ENCODE data around the gene ENTPD2. TPM values are rescaled to one million over a fixed set of nuclear protein-coding genes. Genes with fewer than 3 reads are reported as not detected.

The ENTPD2 gene
- total and polyA plus RNA-seq, 9 of the 15 experiments (the other 6 are each of a cell fraction or from before 2014, with no cell fraction given), result 0.04 to 0.60 (median 0.14) TPM; not detected in 4

DNA sequence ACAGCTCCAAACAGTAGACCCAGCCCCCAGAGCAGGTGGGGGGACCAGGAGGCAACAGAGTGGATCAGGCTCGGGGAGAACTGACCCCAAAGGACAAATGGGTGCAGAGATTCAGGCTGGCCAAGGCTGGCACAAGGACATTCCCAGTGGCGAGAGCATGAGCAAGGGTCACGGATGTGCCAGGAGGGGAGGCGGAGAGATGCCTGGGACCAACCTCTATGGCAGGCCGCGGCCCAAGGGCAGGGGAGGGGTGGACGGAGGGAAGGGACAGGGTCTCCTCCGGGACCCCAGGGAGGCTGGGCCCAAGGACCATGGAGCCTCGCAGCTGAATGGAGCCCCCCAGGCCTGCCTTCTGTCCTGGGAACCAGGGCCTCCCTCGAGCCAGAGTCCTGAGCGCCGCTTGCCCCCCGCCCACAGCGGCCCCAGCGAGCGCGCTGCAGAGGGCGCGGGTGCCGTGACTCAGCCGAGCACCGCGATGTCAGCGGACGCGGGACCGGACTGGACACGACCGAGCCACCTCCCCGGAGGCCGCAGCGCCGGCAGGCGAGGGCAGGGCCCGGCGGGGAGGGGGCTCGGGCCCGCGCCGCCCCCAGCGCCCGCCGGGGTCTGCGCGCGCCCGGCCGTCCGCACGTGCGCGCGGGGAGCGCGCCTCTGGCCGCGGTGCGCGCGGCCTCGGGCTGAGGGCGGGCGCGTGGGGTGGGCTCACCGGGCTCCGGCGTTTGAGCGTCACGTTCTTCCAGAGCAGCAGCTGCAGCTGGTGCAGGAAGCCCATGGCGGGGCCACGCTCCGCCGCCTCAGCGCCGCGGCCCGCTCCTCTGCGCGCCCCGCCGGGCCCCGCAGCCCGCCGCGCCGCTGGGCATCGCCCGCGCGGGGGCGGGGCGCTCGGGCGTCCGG is 26.2 kb downstream of the ENTPD2 start, which contains the start of gene ABCA2 (continued):
- TF ChIP-seq, protein P1, sequence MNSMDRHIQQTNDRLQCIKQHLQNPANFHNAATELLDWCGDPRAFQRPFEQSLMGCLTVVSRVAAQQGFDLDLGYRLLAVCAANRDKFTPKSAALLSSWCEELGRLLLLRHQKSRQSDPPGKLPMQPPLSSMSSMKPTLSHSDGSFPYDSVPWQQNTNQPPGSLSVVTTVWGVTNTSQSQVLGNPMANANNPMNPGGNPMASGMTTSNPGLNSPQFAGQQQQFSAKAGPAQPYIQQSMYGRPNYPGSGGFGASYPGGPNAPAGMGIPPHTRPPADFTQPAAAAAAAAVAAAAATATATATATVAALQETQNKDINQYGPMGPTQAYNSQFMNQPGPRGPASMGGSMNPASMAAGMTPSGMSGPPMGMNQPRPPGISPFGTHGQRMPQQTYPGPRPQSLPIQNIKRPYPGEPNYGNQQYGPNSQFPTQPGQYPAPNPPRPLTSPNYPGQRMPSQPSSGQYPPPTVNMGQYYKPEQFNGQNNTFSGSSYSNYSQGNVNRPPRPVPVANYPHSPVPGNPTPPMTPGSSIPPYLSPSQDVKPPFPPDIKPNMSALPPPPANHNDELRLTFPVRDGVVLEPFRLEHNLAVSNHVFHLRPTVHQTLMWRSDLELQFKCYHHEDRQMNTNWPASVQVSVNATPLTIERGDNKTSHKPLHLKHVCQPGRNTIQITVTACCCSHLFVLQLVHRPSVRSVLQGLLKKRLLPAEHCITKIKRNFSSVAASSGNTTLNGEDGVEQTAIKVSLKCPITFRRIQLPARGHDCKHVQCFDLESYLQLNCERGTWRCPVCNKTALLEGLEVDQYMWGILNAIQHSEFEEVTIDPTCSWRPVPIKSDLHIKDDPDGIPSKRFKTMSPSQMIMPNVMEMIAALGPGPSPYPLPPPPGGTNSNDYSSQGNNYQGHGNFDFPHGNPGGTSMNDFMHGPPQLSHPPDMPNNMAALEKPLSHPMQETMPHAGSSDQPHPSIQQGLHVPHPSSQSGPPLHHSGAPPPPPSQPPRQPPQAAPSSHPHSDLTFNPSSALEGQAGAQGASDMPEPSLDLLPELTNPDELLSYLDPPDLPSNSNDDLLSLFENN (IDR thresholded peaks at IDR 0.05; ENCODE audit: low read depth in 2 of 2, low read length in 2 of 2), result no peak
- no peak for TF ChIP-seq ATF2 (CRISPR knock-in tag; IDR thresholded peaks at IDR 0.05)
- no peak for TF ChIP-seq SETDB1 (IDR thresholded peaks at IDR 0.05; ENCODE audit: low read length)
- no peak for TF ChIP-seq EZH2 (IDR thresholded peaks at IDR 0.05; ENCODE audit: borderline replicate concordance, low read depth, low read length)
- TF ChIP-seq, protein P2, sequence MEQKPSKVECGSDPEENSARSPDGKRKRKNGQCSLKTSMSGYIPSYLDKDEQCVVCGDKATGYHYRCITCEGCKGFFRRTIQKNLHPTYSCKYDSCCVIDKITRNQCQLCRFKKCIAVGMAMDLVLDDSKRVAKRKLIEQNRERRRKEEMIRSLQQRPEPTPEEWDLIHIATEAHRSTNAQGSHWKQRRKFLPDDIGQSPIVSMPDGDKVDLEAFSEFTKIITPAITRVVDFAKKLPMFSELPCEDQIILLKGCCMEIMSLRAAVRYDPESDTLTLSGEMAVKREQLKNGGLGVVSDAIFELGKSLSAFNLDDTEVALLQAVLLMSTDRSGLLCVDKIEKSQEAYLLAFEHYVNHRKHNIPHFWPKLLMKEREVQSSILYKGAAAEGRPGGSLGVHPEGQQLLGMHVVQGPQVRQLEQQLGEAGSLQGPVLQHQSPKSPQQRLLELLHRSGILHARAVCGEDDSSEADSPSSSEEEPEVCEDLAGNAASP (IDR thresholded peaks at IDR 0.05), result no peak
- TF ChIP-seq XRCC3 (IDR thresholded peaks at IDR 0.05), result no peak
- no peak; the same call in 1 of the 2 replicates for TF ChIP-seq ZFX (CRISPR knock-in tag; IDR thresholded peaks at IDR 0.05)
- TF ChIP-seq, protein P3, sequence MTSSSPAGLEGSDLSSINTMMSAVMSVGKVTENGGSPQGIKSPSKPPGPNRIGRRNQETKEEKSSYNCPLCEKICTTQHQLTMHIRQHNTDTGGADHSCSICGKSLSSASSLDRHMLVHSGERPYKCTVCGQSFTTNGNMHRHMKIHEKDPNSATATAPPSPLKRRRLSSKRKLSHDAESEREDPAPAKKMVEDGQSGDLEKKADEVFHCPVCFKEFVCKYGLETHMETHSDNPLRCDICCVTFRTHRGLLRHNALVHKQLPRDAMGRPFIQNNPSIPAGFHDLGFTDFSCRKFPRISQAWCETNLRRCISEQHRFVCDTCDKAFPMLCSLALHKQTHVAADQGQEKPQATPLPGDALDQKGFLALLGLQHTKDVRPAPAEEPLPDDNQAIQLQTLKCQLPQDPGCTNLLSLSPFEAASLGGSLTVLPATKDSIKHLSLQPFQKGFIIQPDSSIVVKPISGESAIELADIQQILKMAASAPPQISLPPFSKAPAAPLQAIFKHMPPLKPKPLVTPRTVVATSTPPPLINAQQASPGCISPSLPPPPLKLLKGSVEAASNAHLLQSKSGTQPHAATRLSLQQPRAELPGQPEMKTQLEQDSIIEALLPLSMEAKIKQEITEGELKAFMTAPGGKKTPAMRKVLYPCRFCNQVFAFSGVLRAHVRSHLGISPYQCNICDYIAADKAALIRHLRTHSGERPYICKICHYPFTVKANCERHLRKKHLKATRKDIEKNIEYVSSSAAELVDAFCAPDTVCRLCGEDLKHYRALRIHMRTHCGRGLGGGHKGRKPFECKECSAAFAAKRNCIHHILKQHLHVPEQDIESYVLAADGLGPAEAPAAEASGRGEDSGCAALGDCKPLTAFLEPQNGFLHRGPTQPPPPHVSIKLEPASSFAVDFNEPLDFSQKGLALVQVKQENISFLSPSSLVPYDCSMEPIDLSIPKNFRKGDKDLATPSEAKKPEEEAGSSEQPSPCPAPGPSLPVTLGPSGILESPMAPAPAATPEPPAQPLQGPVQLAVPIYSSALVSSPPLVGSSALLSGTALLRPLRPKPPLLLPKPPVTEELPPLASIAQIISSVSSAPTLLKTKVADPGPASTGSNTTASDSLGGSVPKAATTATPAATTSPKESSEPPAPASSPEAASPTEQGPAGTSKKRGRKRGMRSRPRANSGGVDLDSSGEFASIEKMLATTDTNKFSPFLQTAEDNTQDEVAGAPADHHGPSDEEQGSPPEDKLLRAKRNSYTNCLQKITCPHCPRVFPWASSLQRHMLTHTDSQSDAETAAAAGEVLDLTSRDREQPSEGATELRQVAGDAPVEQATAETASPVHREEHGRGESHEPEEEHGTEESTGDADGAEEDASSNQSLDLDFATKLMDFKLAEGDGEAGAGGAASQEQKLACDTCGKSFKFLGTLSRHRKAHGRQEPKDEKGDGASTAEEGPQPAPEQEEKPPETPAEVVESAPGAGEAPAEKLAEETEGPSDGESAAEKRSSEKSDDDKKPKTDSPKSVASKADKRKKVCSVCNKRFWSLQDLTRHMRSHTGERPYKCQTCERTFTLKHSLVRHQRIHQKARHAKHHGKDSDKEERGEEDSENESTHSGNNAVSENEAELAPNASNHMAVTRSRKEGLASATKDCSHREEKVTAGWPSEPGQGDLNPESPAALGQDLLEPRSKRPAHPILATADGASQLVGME (CRISPR knock-in tag; IDR thresholded peaks at IDR 0.05), result no peak
- TF ChIP-seq HNRNPLL (IDR thresholded peaks at IDR 0.05; ENCODE audit: low read depth, low read length, poor library complexity, severe bottlenecking), result no peak
- TF ChIP-seq, protein P4, sequence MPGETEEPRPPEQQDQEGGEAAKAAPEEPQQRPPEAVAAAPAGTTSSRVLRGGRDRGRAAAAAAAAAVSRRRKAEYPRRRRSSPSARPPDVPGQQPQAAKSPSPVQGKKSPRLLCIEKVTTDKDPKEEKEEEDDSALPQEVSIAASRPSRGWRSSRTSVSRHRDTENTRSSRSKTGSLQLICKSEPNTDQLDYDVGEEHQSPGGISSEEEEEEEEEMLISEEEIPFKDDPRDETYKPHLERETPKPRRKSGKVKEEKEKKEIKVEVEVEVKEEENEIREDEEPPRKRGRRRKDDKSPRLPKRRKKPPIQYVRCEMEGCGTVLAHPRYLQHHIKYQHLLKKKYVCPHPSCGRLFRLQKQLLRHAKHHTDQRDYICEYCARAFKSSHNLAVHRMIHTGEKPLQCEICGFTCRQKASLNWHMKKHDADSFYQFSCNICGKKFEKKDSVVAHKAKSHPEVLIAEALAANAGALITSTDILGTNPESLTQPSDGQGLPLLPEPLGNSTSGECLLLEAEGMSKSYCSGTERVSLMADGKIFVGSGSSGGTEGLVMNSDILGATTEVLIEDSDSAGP (CRISPR knock-in tag; IDR thresholded peaks at IDR 0.05), result no peak

Data from K562 (cell line).